GM21825 (cell line): ENCODE results near the gene FLOT1.

Experiments
- ATAC-seq: cut with Tn5 transposase; IDR thresholded peaks from one replicate; pipeline ENCODE4 v1.9.1; 2021; ENCODE audit warnings: mild to moderate bottlenecking, moderate library complexity; ENCODE audit not compliant: unreplicated experiment

Gene FLOT1

DNA sequence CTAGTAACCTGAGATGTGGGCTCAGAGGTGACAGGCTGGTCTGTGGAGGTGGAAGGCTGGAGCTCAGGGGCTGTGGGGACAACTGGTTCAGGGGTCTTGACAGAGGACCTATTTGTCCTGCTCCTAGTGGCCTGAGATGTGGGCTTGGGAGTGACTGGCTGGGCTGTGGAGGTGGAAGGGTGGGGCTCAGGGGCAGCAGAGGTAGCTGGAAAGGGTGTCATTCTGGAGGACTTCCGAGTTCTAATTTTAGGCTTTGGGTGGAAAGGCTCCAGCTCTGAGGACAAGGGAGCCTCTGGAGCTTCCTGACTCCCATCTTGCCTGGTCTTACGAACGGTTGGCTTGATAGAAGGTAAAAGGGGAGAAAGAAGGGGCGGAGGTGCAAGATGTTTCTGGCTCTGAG, 36.9 kb downstream of the FLOT1 start:
- ATAC-seq = no peak

- ATAC-seq = no peak
These were observed 38.7 kb downstream of the FLOT1 start for GRCh38 chr6:30703821-30704220.

- ATAC-seq = no peak
These were observed 39.5 kb downstream of the FLOT1 start for GRCh38 chr6:30703011-30703410.

- ATAC-seq = no peak
These were observed 42.1 kb downstream of the FLOT1 start for GRCh38 chr6:30700340-30700739.

DNA sequence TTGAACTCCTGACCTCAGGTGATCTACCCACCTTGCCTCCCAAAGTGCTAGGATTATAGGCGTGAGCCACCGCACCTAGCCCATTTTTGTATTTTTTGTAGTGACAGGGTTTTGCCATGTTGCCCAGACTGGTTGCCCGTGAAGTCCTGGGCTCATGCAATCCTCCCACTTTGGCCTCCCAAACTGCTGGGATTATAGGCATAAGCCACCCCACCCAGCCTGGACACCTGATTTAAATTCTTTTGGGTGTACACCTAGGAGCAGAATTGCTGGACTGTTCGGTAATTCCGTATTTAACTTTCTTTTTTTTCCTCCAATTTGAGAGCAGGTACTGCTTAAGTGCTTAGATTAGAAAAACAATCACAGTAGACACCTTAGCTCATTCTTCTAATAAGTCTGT, 46.1 kb downstream of the FLOT1 start:
- no peak for ATAC-seq

DNA sequence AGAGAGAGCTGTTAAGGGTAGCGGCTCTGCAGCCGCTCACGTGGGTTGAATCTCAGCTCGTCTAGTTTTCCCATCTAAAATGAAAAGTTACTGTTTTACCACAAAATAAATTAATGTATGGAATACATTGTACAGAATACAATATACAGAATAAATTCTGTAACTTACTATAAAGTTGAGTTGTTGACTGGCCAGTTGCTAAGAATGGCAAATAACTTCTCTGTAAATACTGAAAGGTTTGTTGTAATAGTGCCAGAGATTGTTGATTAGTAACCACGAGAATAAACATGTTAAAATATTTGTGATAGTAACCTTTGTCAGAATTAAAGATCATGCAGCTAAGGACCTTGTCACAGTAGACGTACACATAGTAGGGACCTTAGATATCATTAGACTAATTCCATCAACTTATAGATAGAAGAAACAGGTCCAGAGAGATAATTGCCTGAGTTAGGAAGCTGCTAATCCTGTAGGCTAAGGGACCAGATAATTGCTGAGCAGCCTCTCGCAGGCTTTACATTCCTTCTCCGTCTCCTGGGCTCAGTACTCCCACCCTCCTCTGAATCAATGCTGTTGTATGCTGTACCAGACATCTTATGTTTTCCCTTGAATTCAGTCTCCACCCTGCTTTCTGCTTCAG, 51.2 kb downstream of the FLOT1 start:
- no peak for ATAC-seq

GRCh38 chr6:30690403-30691207, 51.9 kb downstream of the FLOT1 start, which contains the start of gene NRM:
Gene NRM, minus strand, starts transcription at chr6:30690984. Its CDS starts 10 bp downstream, at chr6:30690974.
- peak; percentile 24 for ATAC-seq

DNA sequence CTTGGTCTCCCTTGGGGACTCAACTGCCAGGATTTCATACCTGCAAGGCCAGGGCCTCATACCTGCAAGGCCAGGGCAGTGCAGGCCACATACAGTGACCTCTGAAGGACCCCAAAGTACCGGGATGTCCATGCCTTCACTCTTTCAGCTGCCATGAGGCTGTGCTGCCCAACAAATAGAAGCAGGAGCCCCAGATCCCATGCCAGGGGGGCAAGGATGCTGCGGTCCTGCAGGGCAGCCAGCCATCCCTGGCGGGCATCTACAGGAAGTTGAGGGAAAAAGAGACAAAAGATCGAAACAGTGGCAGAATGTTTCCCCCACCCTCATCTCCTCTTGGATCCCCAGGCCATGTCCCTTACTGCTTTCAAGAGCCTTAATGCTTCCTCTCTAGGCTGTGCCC, 52.5 kb downstream of the FLOT1 start:
- no peak for ATAC-seq

GRCh38 chr6:30689022-30689865, 53.2 kb downstream of the FLOT1 start:
- ATAC-seq = no peak

- ATAC-seq = no peak
These were observed 53.9 kb downstream of the FLOT1 start for GRCh38 chr6:30688569-30688968.

- no peak for ATAC-seq
These were observed 54.6 kb downstream of the FLOT1 start for GRCh38 chr6:30687659-30688431.

GRCh38 chr6:30686908-30687658, 55.4 kb downstream of the FLOT1 start:
- ATAC-seq = peak; percentile 31

GRCh38 chr6:30686009-30686907, 56.2 kb downstream of the FLOT1 start, which contains the start of gene PPP1R18:
Gene PPP1R18, minus strand, starts transcription at chr6:30686645. Its CDS starts 627 bp downstream, at chr6:30686018.
- ATAC-seq = no peak

- no peak for ATAC-seq
These were observed 57.1 kb downstream of the FLOT1 start for GRCh38 chr6:30685157-30686008.

DNA sequence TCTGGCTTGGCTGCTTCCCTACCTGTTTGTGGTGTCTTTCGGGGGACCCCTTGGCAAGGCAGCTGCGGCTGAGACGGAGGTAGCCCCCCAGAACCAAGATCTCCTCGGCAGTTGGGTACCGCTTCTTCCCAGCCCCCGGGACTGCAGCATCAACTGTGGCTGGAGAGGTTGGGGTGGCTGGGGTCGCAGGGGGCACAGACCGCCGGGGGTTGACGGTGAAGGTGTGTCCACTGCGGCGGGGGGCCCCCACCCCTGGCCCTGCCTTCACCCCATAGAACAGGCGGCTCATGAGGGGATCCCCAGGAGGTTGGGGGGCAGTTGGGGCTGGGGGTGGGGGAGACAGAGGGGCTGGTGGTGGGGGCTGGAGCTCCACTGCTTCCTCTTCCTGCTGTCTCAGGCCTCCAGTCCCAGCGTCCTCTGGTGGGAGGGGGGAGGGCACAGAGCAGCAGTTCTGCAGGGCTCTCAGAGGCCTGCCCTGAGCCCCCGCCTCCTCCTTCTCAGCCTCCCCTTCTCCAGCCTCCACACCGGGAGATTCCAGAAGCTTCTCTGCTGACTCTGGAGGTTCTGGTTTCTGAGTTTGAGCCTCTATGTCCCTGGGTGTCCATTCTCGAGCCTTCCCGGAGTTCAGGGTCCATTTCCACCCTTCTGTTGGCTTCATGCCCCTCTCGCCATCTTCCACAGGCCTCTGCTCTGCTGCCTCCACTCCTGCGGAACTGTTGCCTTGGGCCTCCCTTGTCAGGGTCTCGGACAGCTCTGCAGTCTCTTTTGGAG, 57.9 kb downstream of the FLOT1 start:
- ATAC-seq = no peak

DNA sequence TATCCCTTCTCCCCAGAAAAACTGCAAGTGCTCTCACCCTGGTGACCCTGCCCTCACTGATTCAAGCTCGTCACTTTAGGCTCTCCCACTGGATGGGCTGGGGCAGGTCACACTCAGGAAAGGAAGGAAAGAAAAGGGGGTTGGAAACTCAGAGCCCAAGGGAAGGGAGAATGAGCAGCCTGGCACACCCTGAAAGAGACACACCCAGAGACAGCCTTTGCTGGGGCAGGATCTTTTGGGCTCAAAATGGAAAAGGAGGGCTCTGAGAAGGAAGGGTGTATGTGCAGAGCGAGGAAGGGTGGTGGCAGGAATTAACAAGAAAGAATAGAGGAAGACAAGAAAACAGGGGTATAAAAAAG, 58.5 kb downstream of the FLOT1 start:
- no peak for ATAC-seq
